ENCODE measurements around the gene FOXP3.

Gene FOXP3

DNA sequence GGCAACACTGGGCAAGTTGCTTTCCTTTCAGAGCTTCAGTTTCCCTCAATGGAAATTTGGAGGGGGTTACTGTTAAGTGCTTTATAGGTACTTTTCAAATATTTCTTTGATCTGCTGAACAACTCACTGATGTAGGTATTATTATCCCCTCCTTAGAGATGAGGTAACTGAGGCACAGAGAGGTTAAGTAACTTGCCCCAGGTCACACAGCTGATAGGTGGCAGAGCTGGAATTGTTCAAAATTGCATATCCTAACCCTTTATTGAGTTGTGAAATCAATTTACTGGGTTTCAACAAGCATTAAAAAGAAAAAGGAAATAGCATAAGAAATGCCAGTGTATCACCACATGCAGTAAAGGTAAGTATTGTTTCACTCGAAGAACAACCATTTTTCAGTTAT is 11.7 kb upstream of the FOXP3 start:
- no peak for DNase-seq (ENCODE audit: low spot score)

DNA sequence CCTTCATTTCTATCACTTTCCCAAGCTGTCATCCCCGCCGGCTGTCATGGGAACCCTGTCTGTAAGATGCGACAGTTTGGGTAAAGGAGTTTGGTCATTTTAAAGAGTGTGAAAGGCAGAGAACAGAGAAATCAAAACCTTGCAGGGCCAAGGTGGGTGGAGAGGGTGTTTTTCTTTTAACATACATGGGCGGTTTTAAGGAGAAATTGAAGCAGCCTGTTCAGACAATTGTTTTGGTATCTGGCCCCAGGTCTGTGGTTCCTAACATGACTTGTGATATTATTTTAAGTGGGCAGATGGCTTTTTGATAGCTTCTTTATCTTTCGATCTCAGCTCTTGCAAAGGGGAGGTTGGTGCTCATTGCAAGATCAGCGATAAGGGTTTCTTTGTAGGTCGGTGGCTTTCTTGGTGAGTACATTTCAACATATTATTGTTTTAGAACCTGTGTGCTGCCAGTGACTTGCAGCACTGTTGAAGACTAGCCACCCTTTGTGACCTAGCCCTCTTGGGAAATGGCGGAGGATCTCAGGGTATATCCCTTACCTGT is 8.7 kb upstream of the FOXP3 start:
- no peak for DNase-seq (ENCODE audit: low spot score)

DNA sequence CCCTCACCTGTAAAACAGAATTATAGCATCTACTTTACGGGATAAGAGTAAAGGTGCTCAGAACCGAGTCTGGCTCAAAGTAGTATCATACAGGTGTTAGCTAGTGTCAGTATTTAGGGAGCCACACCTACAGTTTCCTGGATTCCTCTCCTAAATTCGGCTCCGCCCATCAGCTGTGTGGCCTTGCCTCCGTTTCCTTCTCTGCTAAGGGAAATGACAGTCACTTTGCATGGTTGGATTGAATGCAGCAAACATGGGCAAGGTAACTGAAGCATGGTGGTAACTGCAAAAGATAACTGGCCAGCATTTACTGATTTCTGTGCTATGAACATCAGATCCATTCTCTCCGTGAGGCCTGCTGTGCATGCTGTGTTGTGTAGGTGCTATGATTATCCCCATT is 7.9 kb upstream of the FOXP3 start:
- no peak for DNase-seq (ENCODE audit: low spot score)

DNA sequence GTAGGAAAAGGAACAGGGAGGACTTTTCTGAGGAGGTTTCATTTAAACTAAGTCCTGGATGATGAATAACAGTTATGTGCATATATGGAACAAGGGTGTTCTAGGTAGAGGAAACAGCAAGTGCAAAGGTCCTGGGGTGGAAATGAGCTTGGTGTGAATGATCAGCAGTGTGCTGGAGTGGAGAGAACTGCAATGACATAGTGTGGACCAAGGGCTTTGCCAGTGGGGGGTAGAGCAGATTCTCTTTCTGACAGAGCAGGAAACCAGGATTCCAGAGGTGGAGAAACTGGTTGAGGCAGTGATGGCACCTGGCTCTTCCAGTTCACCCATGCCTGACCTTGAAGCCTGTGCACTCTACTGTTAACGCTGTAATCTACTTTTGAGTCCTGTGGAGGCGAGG is 6.8 kb upstream of the FOXP3 start:
- DNase-seq (ENCODE audit: low spot score), result no peak

DNA sequence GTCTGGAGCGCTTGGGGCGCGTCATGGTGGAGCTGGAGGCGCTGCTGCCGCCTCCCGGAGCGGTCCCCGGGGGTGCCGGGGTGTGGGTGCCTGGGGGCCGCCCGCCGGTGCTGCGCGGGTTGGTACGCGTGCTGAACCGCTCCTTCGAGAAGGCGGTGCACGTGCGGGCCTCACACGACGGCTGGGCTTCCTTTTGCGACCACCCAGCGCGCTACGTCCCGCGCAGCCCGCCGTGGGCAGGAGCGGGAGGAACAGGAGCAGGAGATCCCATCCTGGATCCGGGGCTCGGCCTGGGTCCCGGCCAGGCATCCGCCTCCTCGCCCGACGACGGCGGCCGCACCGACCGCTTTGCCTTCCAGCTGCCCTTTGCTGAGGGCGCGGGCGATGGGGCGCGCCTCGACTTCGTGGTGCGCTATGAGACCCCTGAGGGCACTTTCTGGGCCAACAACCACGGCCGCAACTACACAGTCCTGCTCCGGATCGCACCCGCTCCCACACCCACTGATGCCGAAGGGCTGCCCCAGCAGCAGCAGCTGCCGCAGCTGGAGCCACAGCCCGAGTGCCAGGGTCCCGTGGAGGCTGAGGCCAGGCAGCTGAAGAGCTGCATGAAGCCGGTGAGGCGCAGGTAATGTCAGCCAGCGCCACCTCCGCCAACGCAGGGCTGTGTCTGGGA is 5.9 kb upstream of the FOXP3 start:
- DNase-seq (ENCODE audit: low spot score), result no peak

DNA sequence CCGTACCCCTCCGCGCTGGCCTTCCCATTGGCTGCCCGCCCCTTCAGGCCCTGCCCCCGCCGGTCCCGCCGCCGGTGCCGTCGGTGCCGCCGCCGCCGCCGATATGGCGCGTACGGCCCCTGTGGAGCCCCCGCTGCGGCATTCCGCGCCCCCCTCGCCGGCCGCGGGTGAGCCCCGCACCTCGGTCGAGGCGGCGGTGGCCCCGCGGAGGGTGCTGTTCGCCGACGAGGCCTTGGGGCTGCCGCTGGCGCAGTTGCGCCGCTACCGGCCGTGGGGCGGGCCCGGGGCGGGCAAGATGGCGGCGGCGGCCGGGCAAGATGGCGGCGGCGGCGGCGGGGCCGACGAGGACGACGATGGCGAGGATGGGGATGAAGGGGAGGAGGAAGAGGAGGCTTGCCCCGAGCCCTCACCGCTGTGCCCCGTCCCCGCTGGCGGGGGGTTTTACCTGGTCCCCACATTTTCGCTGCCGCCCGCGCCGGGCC is 5.3 kb upstream of the FOXP3 start, which contains the start of gene PPP1R3F:
Gene PPP1R3F (plus strand): TSS at position 27 of the 482 bp plus-strand sequence. CDS start 77 bp downstream, at position 104.
- DNase-seq (ENCODE audit: low spot score), result no peak

DNA sequence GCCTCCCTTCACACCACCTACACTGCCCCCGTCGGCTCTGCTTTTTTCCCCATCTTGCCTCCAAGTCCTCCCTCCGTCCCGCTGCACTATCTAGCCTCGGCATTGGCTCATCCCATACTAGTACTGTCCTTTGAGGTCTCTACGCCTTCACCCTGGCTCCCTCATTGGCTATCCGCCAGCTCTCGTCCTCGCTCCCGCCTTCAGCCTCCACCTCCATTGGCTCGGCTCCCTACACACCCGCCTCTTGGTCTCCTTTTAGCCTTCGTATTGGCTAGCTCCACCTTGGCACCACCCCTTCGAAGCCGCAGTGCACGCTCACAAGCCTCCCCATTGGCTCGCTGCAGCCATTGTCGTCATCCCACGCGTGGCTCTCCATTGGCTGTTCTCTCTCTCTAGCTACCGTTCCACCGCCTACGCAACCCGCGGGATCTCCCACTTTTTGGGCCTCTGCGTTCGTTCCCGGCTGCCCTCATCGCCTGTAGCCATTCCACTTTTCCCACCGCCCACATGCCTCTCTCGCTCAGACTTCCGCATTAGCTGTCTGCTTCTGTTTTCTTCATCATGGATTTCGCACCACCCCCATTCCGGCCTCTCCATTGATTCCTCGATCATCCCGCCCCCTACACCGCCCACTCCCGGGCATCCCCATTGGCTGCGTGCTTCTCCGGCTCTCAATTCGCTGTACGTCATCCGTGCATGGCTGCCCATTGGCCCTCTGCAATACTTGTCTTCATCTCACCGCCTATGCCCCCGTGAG is 4.7 kb upstream of the FOXP3 start:
- peak; percentile 94 for DNase-seq (ENCODE audit: low spot score)

DNA sequence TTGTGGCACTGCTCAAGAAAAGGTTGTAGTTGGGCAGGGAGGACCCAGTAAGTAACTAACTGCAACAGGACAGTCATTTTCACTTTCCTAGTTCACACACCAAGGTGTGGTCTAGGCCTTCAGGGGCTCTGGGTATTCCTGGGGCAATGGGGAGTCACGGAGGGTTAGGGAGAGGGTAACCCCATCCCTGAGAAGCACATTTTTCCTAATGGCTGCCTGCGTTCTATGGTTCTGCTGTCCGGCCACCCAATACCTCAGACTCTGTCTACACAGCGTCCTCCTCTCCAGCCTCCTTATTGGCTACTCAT is 4.1 kb upstream of the FOXP3 start:
- no peak for DNase-seq (ENCODE audit: low spot score)

DNA sequence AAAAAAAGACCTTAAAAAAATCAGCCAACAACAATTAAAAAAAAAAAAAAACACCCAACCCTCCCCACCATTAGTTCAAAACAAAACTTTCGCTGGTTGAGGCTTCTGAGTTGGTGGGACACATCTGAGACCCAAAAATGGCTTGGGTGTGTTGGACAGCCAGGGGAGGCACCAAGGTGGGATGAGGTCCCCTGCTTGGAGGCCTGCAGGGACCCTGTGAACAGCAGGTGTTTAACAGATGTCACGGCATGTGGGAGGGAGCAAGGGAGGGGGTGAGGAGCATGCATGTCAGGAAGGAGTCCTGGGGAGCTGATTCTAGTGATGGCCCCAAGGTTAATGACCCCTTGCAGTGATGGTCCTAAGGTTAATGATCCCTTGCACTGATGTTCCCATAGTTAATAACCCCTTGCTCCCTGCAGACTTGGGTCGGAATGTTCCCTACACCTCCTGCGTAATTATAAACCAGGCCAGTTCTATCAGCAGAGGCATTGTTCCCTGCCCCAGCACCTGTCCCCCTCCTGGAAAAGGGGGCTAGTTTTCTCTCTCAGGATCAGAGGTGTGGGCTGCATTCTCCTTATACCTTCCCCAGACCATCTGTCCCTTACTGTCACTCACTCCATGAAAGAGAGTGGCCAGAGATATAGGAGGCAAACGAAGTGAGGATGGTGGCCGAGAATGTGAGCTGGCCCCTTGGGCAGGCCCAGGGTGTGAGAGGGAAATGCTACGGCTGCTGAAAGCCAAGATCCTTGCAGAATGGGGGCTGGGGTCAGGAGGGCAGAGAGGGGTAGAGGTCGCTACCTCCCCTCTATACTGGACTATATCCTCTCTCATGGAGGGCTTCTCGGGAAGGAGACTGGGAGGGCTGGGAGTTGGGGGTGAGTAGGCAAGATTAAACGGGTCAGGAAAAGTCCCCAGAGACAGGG is 2.3 kb upstream of the FOXP3 start:
- DNase-seq (ENCODE audit: low spot score), result no peak

DNA sequence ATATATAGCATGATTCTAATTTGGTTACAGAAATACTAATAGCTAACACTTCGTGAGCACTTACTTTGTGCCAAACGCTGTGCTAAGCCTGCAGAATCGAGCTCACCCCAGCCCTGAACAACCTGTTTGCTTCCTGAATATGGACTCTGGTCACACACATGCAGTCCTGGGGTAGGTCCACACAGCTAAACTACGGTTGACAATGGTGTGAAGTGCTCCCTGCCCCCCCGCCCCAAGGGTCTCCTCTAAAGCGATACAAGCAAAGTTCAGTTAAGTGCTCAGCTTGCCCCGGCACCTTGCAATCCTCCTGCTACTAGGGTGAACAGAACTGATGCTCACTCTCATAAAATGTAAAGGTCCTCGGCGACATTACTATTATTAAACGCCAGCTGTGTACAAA is 879 bp downstream of the FOXP3 start:
- no peak for DNase-seq (ENCODE audit: low spot score)

DNA sequence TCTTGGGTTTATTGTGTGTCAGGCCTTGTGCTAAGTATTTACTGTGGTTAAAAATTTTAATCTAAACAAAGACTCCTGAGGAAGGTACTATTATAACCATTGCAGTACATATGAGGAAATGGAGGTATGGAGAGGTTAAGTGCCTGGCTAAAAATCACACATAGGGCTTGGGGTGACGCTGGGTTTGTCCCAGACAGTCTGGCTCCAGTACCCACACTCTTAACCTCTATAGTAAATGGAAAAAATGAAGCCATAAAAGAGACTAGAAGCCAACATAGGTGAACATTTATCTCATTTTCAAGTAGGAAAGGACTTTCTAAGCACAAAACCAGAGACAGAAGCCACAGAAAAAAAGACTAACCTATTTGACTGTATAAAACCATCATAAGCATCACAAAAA is 1.9 kb downstream of the FOXP3 start:
- DNase-seq (ENCODE audit: low spot score), result no peak

DNA sequence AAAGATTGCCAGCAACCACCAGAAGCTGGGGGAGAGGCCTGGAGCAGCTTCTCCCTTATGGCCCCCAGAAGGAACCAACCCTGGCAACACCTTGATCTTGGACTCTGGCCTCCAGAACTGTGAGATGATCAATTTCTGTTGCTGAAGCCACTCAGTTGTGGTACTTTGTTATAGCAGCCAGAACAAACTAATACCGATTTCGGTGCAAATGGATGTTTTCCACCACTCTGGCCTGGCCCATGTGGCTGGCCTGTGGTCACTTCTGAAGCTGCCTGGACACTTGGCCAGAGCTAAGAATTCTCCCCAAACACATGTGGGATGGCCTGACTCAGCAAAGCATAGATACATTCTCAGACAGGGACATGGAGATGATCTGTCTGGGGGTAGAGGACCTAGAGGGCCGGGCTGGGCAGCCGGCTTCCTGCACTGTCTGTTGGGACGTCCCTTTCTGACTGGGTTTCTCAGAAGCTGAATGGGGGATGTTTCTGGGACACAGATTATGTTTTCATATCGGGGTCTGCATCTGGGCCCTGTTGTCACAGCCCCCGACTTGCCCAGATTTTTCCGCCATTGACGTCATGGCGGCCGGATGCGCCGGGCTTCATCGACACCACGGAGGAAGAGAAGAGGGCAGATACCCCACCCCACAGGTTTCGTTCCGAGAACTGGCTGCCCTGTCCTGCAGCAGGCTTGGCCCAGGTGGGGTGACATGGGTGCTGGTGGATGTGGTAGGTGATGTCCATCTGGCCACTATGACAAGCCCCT is 4.1 kb downstream of the FOXP3 start:
- DNase-seq (ENCODE audit: low spot score), result no peak

DNA sequence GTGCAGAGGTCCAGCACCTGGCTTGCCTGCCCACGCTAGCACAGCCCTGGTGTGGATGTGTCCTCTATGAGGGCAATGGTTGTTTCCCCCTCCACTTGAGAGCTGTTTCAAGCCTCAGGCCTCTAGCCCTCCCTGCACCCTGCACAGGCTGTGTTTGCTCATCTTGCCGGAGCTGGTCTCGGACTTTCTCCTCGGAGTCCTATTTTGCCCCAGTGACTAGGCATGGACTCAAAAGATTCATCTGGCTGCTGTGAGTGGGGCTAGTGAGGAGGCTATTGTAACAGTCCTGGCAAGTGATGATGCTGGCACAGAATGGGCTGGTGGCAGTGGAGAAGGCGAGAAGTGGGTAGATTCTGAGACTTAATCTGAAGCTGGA is 5.8 kb downstream of the FOXP3 start:
- DNase-seq (ENCODE audit: low spot score), result no peak

DNA sequence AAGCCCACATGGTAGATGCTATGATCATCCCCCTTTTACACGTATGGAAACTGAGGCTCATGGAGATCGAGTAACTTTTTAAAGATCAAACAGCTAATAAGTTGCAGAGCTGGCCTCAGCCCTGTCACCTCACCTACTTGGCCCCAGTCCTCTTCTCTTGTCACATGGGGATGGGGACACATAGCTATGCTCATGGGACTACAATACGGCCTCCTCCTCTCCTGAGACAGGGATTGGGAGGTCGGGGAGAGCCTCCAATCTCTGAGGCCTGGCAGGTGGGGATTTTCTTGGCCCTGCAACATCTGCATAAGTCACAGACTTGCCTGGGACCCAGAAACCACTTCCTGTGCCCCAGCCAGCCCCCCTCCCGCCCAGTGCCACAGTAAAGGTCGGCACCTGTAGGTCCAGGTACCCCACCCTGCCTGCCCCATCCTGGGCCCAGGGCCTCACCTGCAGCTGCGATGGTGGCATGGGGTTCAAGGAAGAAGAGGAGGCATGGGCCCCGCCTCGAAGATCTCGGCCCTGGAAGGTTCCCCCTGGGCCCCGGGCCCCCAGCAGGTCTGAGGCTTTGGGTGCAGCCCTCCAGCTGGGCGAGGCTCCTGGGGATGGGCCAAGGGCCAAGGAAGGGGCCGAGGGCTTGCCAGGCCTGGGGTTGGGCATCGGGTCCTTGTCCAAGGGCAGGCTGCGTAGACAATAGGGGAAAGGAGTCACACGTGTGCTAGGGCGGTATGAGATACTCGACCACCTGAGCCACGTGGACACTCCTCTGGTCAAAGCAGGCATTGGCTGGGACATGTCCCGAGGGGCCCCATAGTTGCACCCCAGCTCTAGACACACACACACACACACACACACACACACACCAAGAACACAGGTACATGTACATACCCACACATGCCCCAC is 6.4 kb downstream of the FOXP3 start:
- no peak for DNase-seq (ENCODE audit: low spot score)

DNA sequence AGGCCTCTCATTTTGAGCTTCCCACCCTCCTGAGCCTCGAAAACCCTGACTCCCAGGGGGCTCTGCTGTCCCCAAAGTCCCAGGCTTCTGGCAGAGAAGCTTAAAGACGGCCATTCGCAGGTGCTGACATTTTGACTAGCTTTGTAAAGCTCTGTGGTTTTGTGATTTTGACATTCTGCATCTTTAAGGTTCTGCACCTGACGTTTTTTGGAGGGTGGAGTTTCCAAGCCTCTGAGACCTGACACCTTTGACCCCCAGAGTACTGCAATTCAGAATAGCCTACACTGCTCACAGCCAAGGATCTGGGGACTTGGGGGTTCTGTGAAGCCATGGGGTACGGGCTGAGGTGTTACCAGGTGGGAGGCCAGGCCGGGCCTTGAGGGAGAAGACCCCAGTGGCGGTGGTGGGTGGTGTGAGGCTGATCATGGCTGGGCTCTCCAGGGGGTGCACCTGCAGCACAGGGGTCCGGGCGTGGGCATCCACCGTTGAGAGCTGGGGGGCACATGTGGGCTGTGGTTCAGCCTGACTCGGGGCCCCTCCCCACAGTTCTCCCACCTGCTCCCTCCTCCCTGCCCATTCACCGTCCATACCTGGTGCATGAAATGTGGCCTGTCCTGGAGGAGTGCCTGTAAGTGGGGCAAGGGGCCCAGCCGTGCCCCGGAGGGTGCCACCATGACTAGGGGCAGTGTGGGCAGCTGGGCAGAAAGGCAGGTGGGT is 7.3 kb downstream of the FOXP3 start:
- no peak for DNase-seq (ENCODE audit: low spot score)

DNA sequence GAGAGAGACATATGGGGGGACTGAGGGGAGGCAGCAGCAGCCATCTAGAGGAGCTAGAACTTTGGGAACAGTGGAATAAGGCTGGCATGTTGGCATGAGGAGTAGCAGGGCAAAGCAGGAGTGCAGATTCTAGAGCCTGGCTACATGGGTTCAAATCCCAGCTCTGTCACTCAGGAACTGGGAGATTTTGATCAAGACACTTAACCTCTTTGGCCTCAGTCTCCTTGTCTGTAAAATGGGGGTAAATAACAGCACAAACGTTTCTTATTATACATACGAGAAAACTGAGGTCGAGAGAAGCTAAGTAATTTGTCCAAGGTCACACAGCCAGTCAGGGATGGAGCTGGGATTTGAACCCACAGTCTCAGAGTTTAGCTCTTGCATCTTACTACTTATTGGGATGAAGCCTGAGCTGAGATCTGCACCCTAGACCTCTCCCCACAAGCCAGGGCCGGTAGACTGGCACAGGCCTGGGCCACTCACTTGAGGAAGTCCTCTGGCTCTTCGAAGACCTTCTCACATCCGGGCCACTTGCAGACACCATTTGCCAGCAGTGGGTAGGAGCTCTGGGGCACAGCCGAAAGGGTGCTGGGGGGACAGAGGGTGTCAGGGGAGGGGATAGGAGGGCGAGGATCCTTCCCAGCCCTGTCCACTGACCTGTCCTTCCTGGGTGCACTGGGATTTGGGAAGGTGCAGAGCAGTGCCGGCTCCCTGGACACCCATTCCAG is 8.1 kb downstream of the FOXP3 start:
- no peak for DNase-seq (ENCODE audit: low spot score)

DNA sequence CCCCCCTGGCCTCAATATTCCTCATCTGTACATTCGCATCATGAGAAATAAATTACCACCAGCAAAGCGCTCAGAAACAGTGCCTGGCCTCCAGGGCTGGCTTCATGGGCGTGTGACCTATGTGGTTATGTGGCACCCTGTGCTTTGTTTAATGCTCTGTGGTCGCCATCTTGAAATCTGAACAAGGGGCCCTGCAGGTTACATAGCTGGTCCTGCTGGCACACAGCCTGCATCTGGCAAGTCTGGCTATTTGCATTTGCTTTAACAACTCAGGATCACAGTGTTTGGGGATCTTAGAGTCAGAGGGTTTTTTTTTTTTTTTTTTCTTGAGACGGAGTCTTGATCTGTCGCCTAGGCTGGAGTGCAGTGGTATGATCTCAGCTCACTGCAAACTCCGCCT is 9.9 kb downstream of the FOXP3 start:
- DNase-seq (ENCODE audit: low spot score), result no peak

DNA sequence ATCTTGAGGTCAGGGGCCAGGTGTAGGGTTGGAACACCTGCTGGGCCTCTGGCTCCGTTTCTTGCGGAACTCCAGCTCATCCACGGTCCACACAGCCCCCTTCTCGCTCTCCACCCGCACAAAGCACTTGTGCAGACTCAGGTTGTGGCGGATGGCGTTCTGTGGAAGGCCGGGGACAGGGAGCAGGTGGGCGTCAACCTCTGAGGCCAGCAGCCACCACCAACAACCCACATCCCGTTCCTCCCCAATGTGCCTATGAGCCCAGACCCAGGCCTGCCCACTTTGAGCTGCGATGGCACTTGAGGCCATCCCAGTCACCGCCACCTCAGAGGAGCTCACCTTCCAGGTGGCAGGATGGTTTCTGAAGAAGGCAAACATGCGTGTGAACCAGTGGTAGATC is 13.2 kb downstream of the FOXP3 start:
- no peak for DNase-seq (ENCODE audit: low spot score)

DNA sequence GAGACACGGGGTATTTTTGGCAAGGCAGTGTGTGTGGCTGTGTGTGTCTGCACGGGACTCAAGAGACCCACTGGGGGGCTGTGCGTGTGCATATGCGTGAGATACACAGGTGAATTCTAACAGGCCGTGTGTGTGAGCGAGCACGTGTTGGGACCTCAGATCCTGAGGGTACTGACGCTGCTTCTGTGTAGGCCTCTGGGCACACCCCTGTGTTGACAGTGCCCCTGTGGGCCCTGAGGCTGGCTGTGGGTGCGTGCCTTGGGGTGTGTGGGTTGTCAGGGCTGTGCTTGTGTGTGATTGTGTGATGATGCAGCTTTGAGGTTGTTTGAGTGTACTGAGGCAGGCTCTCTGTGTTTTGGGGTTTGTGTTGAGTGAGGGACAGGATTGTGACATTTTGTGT is 13.9 kb downstream of the FOXP3 start:
- DNase-seq (ENCODE audit: low spot score), result no peak
